SK-N-SH (cell line): ENCODE measurements around the gene DENND5A. TPM values are rescaled to one million over a fixed set of nuclear protein-coding genes. Genes with fewer than 3 reads are reported as not detected.
"Not testable (repeated sequence)": the region's sequence is repeated elsewhere in the genome, so short reads cannot be mapped to it uniquely, and the experiment has no call there.

Source experiments
- CTCF ChIA-PET: fragments of 300-600, 350-600 bp; formaldehyde crosslinking; extraction: SDS; loops from one replicate; lab custom pipeline; 2021; lab: Yijun Ruan, JAX
- POLR2A ChIA-PET: fragments of 350-600 bp; sonication (Branson Sonifier 250); formaldehyde crosslinking; extraction: SDS; loops from one replicate; lab custom pipeline; 2020; ENCODE audit warnings: antibody characterized with exemption, inconsistent platforms; lab: Yijun Ruan, JAX
- DNase-seq: peaks from one replicate; pipeline ENCODE4 v3.0.0; 2012
- H2AFZ ChIP-seq: fragments of 200-600 bp; sonication (generic); 2 replicates; pipeline ENCODE4 v1.8.1; 2016; ENCODE audit warnings: antibody characterized with exemption, mild to moderate bottlenecking, low read depth
- H3F3A ChIP-seq: fragments of 200-600 bp; sonication (generic); replicated peaks from 2 replicates; pipeline ENCODE3; 2016; ENCODE audit warnings: antibody characterized with exemption, mild to moderate bottlenecking; ENCODE audit not compliant: insufficient read depth
- H3K27ac ChIP-seq, 2 experiments: fragments of 200-500 bp in 1 of 2; fragments of 200-600 bp in 1 of 2; sonication (Bioruptor generic) in 1 of 2; sonication (generic), shearing (Covaris generic) in 1 of 2; 2 replicates each; pipeline versions ENCODE4 v1.5.1 to v1.6.1; 2014 to 2016; ENCODE audit warnings: low read depth in 2 of 2, inconsistent platforms in 1 of 2, low read length in 1 of 2, mild to moderate bottlenecking in 1 of 2, mixed read lengths in 1 of 2
- H3K27me3 ChIP-seq: fragments of 200-600 bp; sonication (generic), shearing (Covaris generic); 2 replicates; pipeline ENCODE4 v1.6.1; 2016; ENCODE audit warnings: mixed run types; ENCODE audit not compliant: insufficient read depth
- H3K36me3 ChIP-seq, 2 experiments: fragments of 200-500 bp in 1 of 2; fragments of 200-600 bp in 1 of 2; sonication (Bioruptor generic) in 1 of 2; sonication (generic) in 1 of 2; replicated peaks in 1 of 2; 2 replicates each; pipeline versions ENCODE3 to v1.5.1; 2014 to 2016; ENCODE audit warnings: low read length in 1 of 2, mild to moderate bottlenecking in 1 of 2; ENCODE audit not compliant: insufficient read depth in 2 of 2, control insufficient read depth in 1 of 2
- H3K4me1 ChIP-seq, 2 experiments: fragments of 200-500 bp in 1 of 2; fragments of 200-600 bp in 1 of 2; sonication (Bioruptor generic) in 1 of 2; sonication (generic), shearing (Covaris generic) in 1 of 2; 2 replicates each; pipeline versions ENCODE4 v1.5.1 to v1.6.1; 2014 to 2016; ENCODE audit warnings: low read depth in 1 of 2, low read length in 1 of 2, mixed run types in 1 of 2; ENCODE audit not compliant: insufficient read depth in 2 of 2, control insufficient read depth in 1 of 2
- H3K4me2 ChIP-seq: fragments of 200-600 bp; sonication (generic), shearing (Covaris generic); 2 replicates; pipeline ENCODE4 v1.6.1; 2017; ENCODE audit warnings: mixed run types
- H3K4me3 ChIP-seq, 2 experiments: fragments of 200-500 bp in 1 of 2; fragments of 200-600 bp in 1 of 2; sonication (Bioruptor generic) in 1 of 2; sonication (generic), shearing (Covaris generic) in 1 of 2; 2 replicates each; pipeline versions ENCODE4 v1.5.1 to v1.8.1; 2014 to 2016; ENCODE audit warnings: low read depth in 2 of 2, inconsistent platforms in 1 of 2, low read length in 1 of 2, mild to moderate bottlenecking in 1 of 2, mixed read lengths in 1 of 2, moderate library complexity in 1 of 2
- H3K79me2 ChIP-seq: fragments of 200-600 bp; sonication (generic); 2 replicates; pipeline ENCODE4 v1.8.1; 2017; ENCODE audit warnings: mild to moderate bottlenecking; ENCODE audit not compliant: insufficient read depth
- H3K9ac ChIP-seq: fragments of 200-600 bp; sonication (generic); 2 replicates; pipeline ENCODE4 v1.6.1; 2017; ENCODE audit warnings: mixed run types
- H3K9me2 ChIP-seq: fragments of 200-600 bp; sonication (generic); 2 replicates; pipeline ENCODE4 v1.6.1; 2017; ENCODE audit warnings: mixed run types
- H3K9me3 ChIP-seq: fragments of 200-600 bp; sonication (generic); 2 replicates; pipeline ENCODE4 v1.6.1; 2017; ENCODE audit warnings: mixed run types, mild to moderate bottlenecking, moderate library complexity
- H4K20me1 ChIP-seq: fragments of 200-600 bp; sonication (generic); 2 replicates; pipeline ENCODE4 v1.6.1; 2017; ENCODE audit warnings: mild to moderate bottlenecking, mixed run types; ENCODE audit not compliant: insufficient read depth
- FOXM1 ChIP-seq: IDR thresholded peaks from 2 replicates; pipeline ENCODE4 v1.4.0; 2012; ENCODE audit warnings: low read depth, mild to moderate bottlenecking
- GABPA ChIP-seq: IDR thresholded peaks from 2 replicates; pipeline ENCODE4 v1.4.0; 2012; ENCODE audit warnings: low read depth, mild to moderate bottlenecking
- JUND ChIP-seq: IDR thresholded peaks from 2 replicates; pipeline ENCODE4 v1.4.0; 2012
- MEF2A ChIP-seq: IDR thresholded peaks from 2 replicates; pipeline ENCODE4 v1.4.0; 2012; ENCODE audit warnings: low read depth, borderline replicate concordance
- NRF1 ChIP-seq: IDR thresholded peaks from 2 replicates; pipeline ENCODE4 v1.6.1; 2012; ENCODE audit warnings: low read depth, mild to moderate bottlenecking, low read length
- RCOR1 ChIP-seq: fragments of 150-350 bp; IDR thresholded peaks from 2 replicates; pipeline ENCODE4 v1.6.1; 2017; ENCODE audit warnings: antibody characterized with exemption, low read length
- SIN3A ChIP-seq: IDR thresholded peaks from 2 replicates; pipeline ENCODE4 v1.6.1; 2012; ENCODE audit warnings: low read depth, mild to moderate bottlenecking, low read length, moderate library complexity, borderline replicate concordance
- SMC3 ChIP-seq: IDR thresholded peaks from 2 replicates; pipeline ENCODE4 v1.6.1; 2012; ENCODE audit warnings: low read depth, low read length, improper control_type of control experiment
- TAF1 ChIP-seq: IDR thresholded peaks from 2 replicates; pipeline ENCODE4 v1.6.1; 2012; ENCODE audit warnings: low read depth, mild to moderate bottlenecking, low read length, moderate library complexity, borderline replicate concordance
- TEAD4 ChIP-seq: IDR thresholded peaks from 2 replicates; pipeline ENCODE4 v1.4.0; 2012; ENCODE audit warnings: mild to moderate bottlenecking, borderline replicate concordance; ENCODE audit not compliant: insufficient read depth
- WGBS: methylation state at CpG from one replicate; pipeline ENCODE4 v1.1.6; 2017; ENCODE audit warnings: low lambda C conversion rate; 5-methylcytosine and 5-hydroxymethylcytosine counted together
- polyA plus RNA-seq, 3 experiments: library from polyadenylated mRNA; depleted of rRNA; stranded (reverse); fragments of >200 nt; gene quantifications; 2 replicates each; pipeline ENCODE4 v1.2.3, GENCODE V29; 2012
- TF ChIP-seq, protein P1 (sequence below): IDR thresholded peaks from 2 replicates; pipeline ENCODE4 v1.4.0; 2012; ENCODE audit warnings: low read depth, borderline replicate concordance

Gene DENND5A
- polyA plus RNA-seq, 1 of the 3 experiments (the other 2 are of a cell fraction) = 110 TPM

DNA sequence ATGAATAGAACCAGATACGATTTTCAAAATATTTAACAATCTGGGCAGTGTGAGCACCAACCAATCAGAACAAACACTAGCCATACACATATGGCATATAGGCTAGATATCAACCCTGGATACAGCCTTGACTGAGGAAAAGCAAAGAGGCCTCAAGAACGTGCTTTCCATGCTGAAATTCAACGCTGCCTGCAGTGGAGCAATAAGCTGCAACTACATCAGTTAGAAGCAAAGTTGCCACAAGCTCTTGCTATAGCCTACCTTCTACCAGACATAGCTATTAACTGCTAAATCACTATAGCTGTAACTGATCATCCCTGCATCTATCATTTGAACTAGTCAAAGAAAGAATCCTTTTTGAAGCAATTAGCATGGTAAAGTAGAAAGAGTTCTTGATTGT is 42.5 kb downstream of the DENND5A start:
- no peak for TF ChIP-seq MEF2A
- no peak for TF ChIP-seq FOXM1
- TF ChIP-seq JUND = no peak
- TF ChIP-seq TEAD4 = no peak
- no peak for TF ChIP-seq TAF1
- TF ChIP-seq, protein P1, sequence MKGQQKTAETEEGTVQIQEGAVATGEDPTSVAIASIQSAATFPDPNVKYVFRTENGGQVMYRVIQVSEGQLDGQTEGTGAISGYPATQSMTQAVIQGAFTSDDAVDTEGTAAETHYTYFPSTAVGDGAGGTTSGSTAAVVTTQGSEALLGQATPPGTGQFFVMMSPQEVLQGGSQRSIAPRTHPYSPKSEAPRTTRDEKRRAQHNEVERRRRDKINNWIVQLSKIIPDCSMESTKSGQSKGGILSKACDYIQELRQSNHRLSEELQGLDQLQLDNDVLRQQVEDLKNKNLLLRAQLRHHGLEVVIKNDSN = no peak
- Histone ChIP-seq H3K9me3 (no peaks in the 10 kb centered on the region), H3K4me1 (peaks cover 0 to 6% of the 10 kb centered on the region in 2 experiments; a peak in 1 of 4 replicates), H3K36me3 (peaks cover 0 to 11% of the 10 kb centered on the region in 2 experiments), H3K79me2 (peaks cover 100% of the 10 kb centered on the region), H4K20me1 (peaks cover 80% of the 10 kb centered on the region), H2AFZ (no peak overlapping the region), H3K27ac (no peak overlapping the region), H3K9me2 (no peaks in the 10 kb centered on the region), H3K4me2 (no peak overlapping the region), H3K9ac (no peak overlapping the region), H3F3A (peaks cover 17% of the 10 kb centered on the region), H3K27me3 (no peaks in the 10 kb centered on the region), H3K4me3 (no peak overlapping the region)
- 72% methylated on average over 3 of the region's 3 CpGs for WGBS
- ChIA-PET POLR2A (interaction anchor here (0.6 kb wide), 1 partner anchor 227 kb away, joined by 3 read pairs; no protein-coding TSS in a partner anchor), CTCF (no interaction called here)
- no peak for DNase-seq

DNA sequence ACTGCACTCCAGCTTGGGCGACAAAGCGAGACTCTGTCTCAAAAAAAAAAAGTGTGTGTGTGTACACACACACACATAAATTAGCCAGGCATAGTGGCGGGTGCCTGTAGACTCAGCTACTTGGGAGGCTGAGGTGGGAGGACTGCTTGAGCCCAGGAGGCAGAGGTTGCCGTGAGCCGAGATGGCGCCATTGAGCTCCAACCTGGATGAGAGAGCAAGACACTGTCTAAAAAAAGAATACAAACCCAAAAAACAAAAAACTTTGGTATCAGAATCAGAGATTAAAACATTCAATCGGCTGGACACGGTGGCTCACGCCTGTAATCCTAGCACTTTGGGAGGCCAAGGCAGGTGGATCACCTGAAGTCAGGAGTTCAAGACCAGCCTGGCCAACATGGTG is 44.3 kb downstream of the DENND5A start:
- H3K9me2 ChIP-seq, H3K4me2 ChIP-seq, H3K9me3 ChIP-seq, DNase-seq, H3K27me3 ChIP-seq, H3K4me1 ChIP-seq, H3K4me3 ChIP-seq, POLR2A ChIA-PET, H2AFZ ChIP-seq, H3K9ac ChIP-seq, H3K27ac ChIP-seq: not testable (repeated sequence)
- H3F3A ChIP-seq = peaks cover 17% of the 10 kb centered on the region
- 97% methylated on average over 9 of the region's 9 CpGs for WGBS
- H3K36me3 ChIP-seq = peaks cover 0 to 13% of the 10 kb centered on the region in 2 experiments
- CTCF ChIA-PET = interaction anchor here (1.2 kb wide), 1 partner anchor 12 kb away, joined by 3 read pairs; no protein-coding TSS in a partner anchor
- peaks cover 82% of the 10 kb centered on the region for H4K20me1 ChIP-seq
- H3K79me2 ChIP-seq = peaks cover 100% of the 10 kb centered on the region

DNA sequence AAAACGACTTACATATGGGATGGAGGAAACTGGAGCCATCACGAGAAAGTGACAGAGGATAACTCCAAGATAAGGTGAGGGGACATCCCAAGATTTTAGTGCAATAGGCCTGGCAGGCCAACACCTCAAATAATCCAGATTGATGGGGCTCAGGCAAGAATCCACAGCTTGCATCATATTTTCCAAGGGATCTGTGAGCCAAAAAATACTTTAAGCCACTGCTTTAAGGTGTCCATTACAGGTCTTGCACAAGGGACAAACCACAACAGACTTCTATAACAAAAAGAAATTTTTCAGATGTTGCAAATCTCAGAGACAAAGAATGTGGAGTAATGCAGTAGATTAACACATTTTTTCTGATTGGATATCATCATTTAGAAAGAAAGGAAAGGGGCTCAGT is 45.6 kb downstream of the DENND5A start:
- peaks cover 0 to 13% of the 10 kb centered on the region in 2 experiments for H3K36me3 ChIP-seq
- H2AFZ ChIP-seq = no peak overlapping the region
- no peak overlapping the region for H3K9ac ChIP-seq
- H4K20me1 ChIP-seq = peaks cover 80% of the 10 kb centered on the region
- H3K79me2 ChIP-seq = peaks cover 100% of the 10 kb centered on the region
- no peak for DNase-seq
- H3K4me2 ChIP-seq = no peak overlapping the region
- peak overlapping the region in 1 of 2 experiments; percentile 39; a peak in 2 of 4 replicates for H3K27ac ChIP-seq
- 62% methylated on average over 2 of the region's 2 CpGs for WGBS
- H3K27me3 ChIP-seq = no peaks in the 10 kb centered on the region
- ChIA-PET CTCF (interaction anchor here (1.2 kb wide), 1 partner anchor 10 kb away, joined by 3 read pairs; no protein-coding TSS in a partner anchor), POLR2A (no interaction called here)
- H3K4me3 ChIP-seq = no peak overlapping the region
- H3K9me3 ChIP-seq = no peaks in the 10 kb centered on the region
- no peak for TF ChIP-seq SMC3
- TF ChIP-seq JUND = no peak
- TF ChIP-seq GABPA = no peak
- TF ChIP-seq NRF1 = no peak
- no peak for TF ChIP-seq RCOR1
- no peak for TF ChIP-seq SIN3A
- peaks cover 0 to 6% of the 10 kb centered on the region in 2 experiments; a peak in 1 of 4 replicates for H3K4me1 ChIP-seq
- H3K9me2 ChIP-seq = no peaks in the 10 kb centered on the region
- peaks cover 17% of the 10 kb centered on the region for H3F3A ChIP-seq
